HCT116 (cell line): ENCODE results near the gene MRAS. TPM values are rescaled to one million over a fixed set of nuclear protein-coding genes. Genes with fewer than 3 reads are reported as not detected.
A peak's percentile ranks its signal among the peaks of the same experiment; 100 is the strongest.

Source experiments
- ATAC-seq: fragments of 200-7000 bp; cut with Tn5 transposase; 2 replicates; pipeline ENCODE4 v1.9.1; 2020; ENCODE audit warnings: mild to moderate bottlenecking, moderate library complexity
- BruUV-seq: library from RNA; stranded (reverse); fragments of 400-500 nt; replicated peaks from 2 replicates; lab custom pipeline; 2021; lab: Mats Ljungman, UMichigan
- CTCF ChIA-PET: fragments of 300-600 bp; sonication (Branson Sonifier 250); formaldehyde crosslinking; loops from one replicate; lab custom pipeline; 2021; ENCODE audit warnings: antibody characterized with exemption; lab: Charles Lee
- POLR2A ChIA-PET: fragments of 300-600, 350-600 bp; sonication (Branson Sonifier 250); formaldehyde crosslinking; loops from one replicate; lab custom pipeline; 2021; ENCODE audit warnings: antibody characterized with exemption; lab: Charles Lee
- RAD21 ChIA-PET, 2 experiments: fragments of 300-600 bp; sonication (Branson Sonifier 250); formaldehyde crosslinking; loops; one replicate each; lab custom pipeline; 2023; ENCODE audit warnings: low total read pairs in 2 of 2; ENCODE audit not compliant: uncharacterized antibody in 2 of 2, unreplicated experiment in 2 of 2, low non-redundant PET in 1 of 2; lab: Charles Lee
- DNase-seq: peaks from one replicate; pipeline ENCODE4 v3.0.0-alpha.2; 2010; ENCODE audit warnings: low read depth, low spot score
- H2AFZ ChIP-seq: fragments of 200-600 bp; shearing (Covaris generic), sonication (generic); 2 replicates; pipeline ENCODE4 v1.6.1; 2017; ENCODE audit warnings: low read depth, mixed run types, mixed read lengths, antibody characterized with exemption, low read length; ENCODE audit not compliant: poor library complexity, severe bottlenecking
- H3K27ac ChIP-seq: 2 replicates; pipeline ENCODE4 v1.5.1; 2012; ENCODE audit warnings: low read depth, low read length
- H3K27me3 ChIP-seq: fragments of 200-600 bp; sonication (generic); 2 replicates; pipeline ENCODE4 v1.6.1; 2016; ENCODE audit warnings: mixed run types, low read length, mixed read lengths; ENCODE audit not compliant: insufficient read depth
- H3K36me3 ChIP-seq, 2 experiments: fragments of 200-500 bp in 1 of 2; fragments of 200-600 bp in 1 of 2; sonication (Bioruptor generic) in 1 of 2; sonication (generic) in 1 of 2; 2 replicates each; pipeline versions ENCODE4 v1.5.1 to v1.6.1; 2014 to 2016; ENCODE audit warnings: low read length in 2 of 2, inconsistent platforms in 1 of 2, mixed read lengths in 1 of 2, mixed run types in 1 of 2; ENCODE audit not compliant: insufficient read depth in 2 of 2, control insufficient read depth in 1 of 2
- H3K4me1 ChIP-seq, 2 experiments: fragments of 200-600 bp in 1 of 2; sonication (generic) in 1 of 2; 2 replicates each; pipeline versions ENCODE4 v1.5.1 to v1.6.1; 2012 to 2017; ENCODE audit warnings: low read length in 2 of 2, inconsistent platforms in 1 of 2, mild to moderate bottlenecking in 1 of 2, mixed read lengths in 1 of 2, mixed run types in 1 of 2, moderate library complexity in 1 of 2; ENCODE audit not compliant: insufficient read depth in 2 of 2, control insufficient read depth in 1 of 2
- H3K4me2 ChIP-seq: fragments of 200-600 bp; sonication (generic); 2 replicates; pipeline ENCODE4 v1.6.1; 2017; ENCODE audit warnings: mixed run types, low read length, mixed read lengths
- H3K4me3 ChIP-seq, 2 experiments: fragments of 200-600 bp in 1 of 2; sonication (generic) in 1 of 2; replicated peaks in 1 of 2; 2 replicates each; pipeline ENCODE4 v1.5.1; 2011 to 2016; ENCODE audit warnings: low read length in 2 of 2, control low read depth in 1 of 2, low read depth in 1 of 2, mild to moderate bottlenecking in 1 of 2, mixed read lengths in 1 of 2, mixed run types in 1 of 2
- H3K79me2 ChIP-seq: fragments of 200-600 bp; sonication (generic); 2 replicates; pipeline ENCODE4 v1.6.1; 2017; ENCODE audit warnings: mild to moderate bottlenecking, mixed run types, low read length, moderate library complexity, mixed read lengths; ENCODE audit not compliant: insufficient read depth
- H3K9ac ChIP-seq: fragments of 200-600 bp; sonication (generic); 2 replicates; pipeline ENCODE4 v1.6.1; 2016; ENCODE audit warnings: low read length, mixed read lengths
- H3K9me2 ChIP-seq: fragments of 200-600 bp; sonication (generic), shearing (Covaris generic); 2 replicates; pipeline ENCODE4 v1.6.1; 2017; ENCODE audit warnings: mixed run types, mild to moderate bottlenecking, moderate library complexity; ENCODE audit not compliant: insufficient read depth
- H3K9me3 ChIP-seq, 2 experiments: fragments of 200-500 bp in 1 of 2; fragments of 200-600 bp in 1 of 2; sonication (Bioruptor generic) in 1 of 2; sonication (generic) in 1 of 2; 2 replicates each; pipeline ENCODE4 v1.6.1; 2014 to 2017; ENCODE audit warnings: low read length in 2 of 2, mixed read lengths in 2 of 2, inconsistent platforms in 1 of 2, low read depth in 1 of 2, mild to moderate bottlenecking in 1 of 2, mixed run types in 1 of 2, moderate library complexity in 1 of 2; ENCODE audit not compliant: control insufficient read depth in 1 of 2, insufficient read depth in 1 of 2
- H4K20me1 ChIP-seq: fragments of 200-600 bp; sonication (generic), shearing (Covaris generic); 2 replicates; pipeline ENCODE4 v1.6.1; 2017; ENCODE audit warnings: mixed run types, mild to moderate bottlenecking, moderate library complexity; ENCODE audit not compliant: insufficient read depth
- CEBPB ChIP-seq: IDR thresholded peaks from 2 replicates; pipeline ENCODE4 v1.6.1; 2012; ENCODE audit warnings: low read depth
- CTCF ChIP-seq, 3 experiments: fragments of 200-600 bp in 1 of 3; sonication (generic) in 1 of 3; IDR thresholded peaks in 2 of 3; conservative IDR thresholded peaks in 1 of 3; 2 replicates each; pipeline ENCODE4 v1.5.1; 2012 to 2017; ENCODE audit warnings: low read depth in 2 of 3, low read length in 2 of 3, antibody characterized with exemption in 1 of 3, borderline replicate concordance in 1 of 3, control low read depth in 1 of 3, mild to moderate bottlenecking in 1 of 3, mixed read lengths in 1 of 3, mixed run types in 1 of 3, moderate library complexity in 1 of 3; ENCODE audit not compliant: insufficient read depth in 1 of 3
- ELF1 ChIP-seq: IDR thresholded peaks from 2 replicates; pipeline ENCODE4 v1.6.1; 2012; ENCODE audit warnings: low read depth, borderline replicate concordance
- EZH2 ChIP-seq: fragments of 200-600 bp; sonication (generic); IDR thresholded peaks from 2 replicates; pipeline ENCODE4 v1.6.1; 2017; ENCODE audit warnings: antibody characterized with exemption, mixed run types
- EZH2phosphoT487 ChIP-seq: fragments of 200-600 bp; IDR thresholded peaks from 2 replicates; pipeline ENCODE4 v1.6.1; 2018; ENCODE audit warnings: antibody characterized with exemption, borderline replicate concordance
- FOSL1 ChIP-seq: IDR thresholded peaks from 2 replicates; pipeline ENCODE4 v1.6.1; 2012; ENCODE audit warnings: low read depth
- RAD21 ChIP-seq: IDR thresholded peaks from 2 replicates; pipeline ENCODE4 v1.6.1; 2012; ENCODE audit warnings: low read depth, mild to moderate bottlenecking
- TCF7L2 ChIP-seq: IDR thresholded peaks from 2 replicates; pipeline ENCODE4 v1.7.0; 2011; ENCODE audit warnings: borderline replicate concordance, inconsistent platforms; ENCODE audit not compliant: insufficient read depth, insufficient read length; ENCODE audit errors: extremely low read depth
- YY1 ChIP-seq: IDR thresholded peaks from 2 replicates; pipeline ENCODE4 v1.6.1; 2011; ENCODE audit warnings: low read length, low read depth, moderate library complexity, mild to moderate bottlenecking; ENCODE audit not compliant: insufficient replicate concordance; ENCODE audit errors: extremely low read depth
- intact Hi-C: fragments of 100-400 bp; cut with micrococcal nuclease; formaldehyde crosslinking; loops from 2 replicates; pipeline ENCODE4 v1.10.0; 2022
- total RNA-seq: library from RNA; stranded (reverse); gene quantifications from one replicate; pipeline ENCODE4 v1.2.1, GENCODE V29; 2021; ENCODE audit not compliant: unreplicated experiment
- TF ChIP-seq, protein P1 (sequence below): IDR thresholded peaks from 2 replicates; pipeline ENCODE4 v1.6.1; 2012; ENCODE audit warnings: low read depth
- TF ChIP-seq, protein P2 (sequence below): IDR thresholded peaks from 2 replicates; pipeline ENCODE4 v1.6.1; 2012
- TF ChIP-seq, protein P3 (sequence below): IDR thresholded peaks from 2 replicates; pipeline ENCODE4 v1.6.1; 2012

The MRAS gene
- total RNA-seq, 1 experiment from 2014 or later, result 13.5 TPM

- RAD21 ChIA-PET, result no interaction called here
- Histone ChIP-seq H3K27ac (no peak overlapping the region), H3K27me3 (no peaks in the 10 kb centered on the region), H2AFZ (peak overlapping the region; percentile 71), H3K9ac (0 out of 2 replicates have a peak overlapping the region, but pooled peaks have one; percentile 2), H3K4me3 (peak overlapping the region in 1 of 2 experiments; percentile 6; a peak in 1 of 4 replicates), H3K9me3 (no peaks in the 10 kb centered on the region), H3K4me1 (peaks cover 14 to 18% of the 10 kb centered on the region in 2 experiments), H3K79me2 (no peaks in the 10 kb centered on the region), H3K4me2 (peak overlapping the region; percentile 60), H4K20me1 (no peaks in the 10 kb centered on the region), H3K36me3 (no peaks in the 10 kb centered on the region), H3K9me2 (no peaks in the 10 kb centered on the region)
- ATAC-seq, result peak; percentile 59
- TF ChIP-seq, protein P1, sequence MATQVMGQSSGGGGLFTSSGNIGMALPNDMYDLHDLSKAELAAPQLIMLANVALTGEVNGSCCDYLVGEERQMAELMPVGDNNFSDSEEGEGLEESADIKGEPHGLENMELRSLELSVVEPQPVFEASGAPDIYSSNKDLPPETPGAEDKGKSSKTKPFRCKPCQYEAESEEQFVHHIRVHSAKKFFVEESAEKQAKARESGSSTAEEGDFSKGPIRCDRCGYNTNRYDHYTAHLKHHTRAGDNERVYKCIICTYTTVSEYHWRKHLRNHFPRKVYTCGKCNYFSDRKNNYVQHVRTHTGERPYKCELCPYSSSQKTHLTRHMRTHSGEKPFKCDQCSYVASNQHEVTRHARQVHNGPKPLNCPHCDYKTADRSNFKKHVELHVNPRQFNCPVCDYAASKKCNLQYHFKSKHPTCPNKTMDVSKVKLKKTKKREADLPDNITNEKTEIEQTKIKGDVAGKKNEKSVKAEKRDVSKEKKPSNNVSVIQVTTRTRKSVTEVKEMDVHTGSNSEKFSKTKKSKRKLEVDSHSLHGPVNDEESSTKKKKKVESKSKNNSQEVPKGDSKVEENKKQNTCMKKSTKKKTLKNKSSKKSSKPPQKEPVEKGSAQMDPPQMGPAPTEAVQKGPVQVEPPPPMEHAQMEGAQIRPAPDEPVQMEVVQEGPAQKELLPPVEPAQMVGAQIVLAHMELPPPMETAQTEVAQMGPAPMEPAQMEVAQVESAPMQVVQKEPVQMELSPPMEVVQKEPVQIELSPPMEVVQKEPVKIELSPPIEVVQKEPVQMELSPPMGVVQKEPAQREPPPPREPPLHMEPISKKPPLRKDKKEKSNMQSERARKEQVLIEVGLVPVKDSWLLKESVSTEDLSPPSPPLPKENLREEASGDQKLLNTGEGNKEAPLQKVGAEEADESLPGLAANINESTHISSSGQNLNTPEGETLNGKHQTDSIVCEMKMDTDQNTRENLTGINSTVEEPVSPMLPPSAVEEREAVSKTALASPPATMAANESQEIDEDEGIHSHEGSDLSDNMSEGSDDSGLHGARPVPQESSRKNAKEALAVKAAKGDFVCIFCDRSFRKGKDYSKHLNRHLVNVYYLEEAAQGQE, result no peak
- TF ChIP-seq CTCF (IDR thresholded peaks at IDR 0.05 in 2 of 3, conservative IDR thresholded peaks at IDR 0.05 in 1 of 3; ENCODE audit: borderline replicate concordance in 1 of 3, insufficient read depth in 1 of 3, low read depth in 2 of 3, low read length in 2 of 3), result no peak
- TF ChIP-seq YY1, result no peak
- no peak for TF ChIP-seq RAD21
- no peak for TF ChIP-seq EZH2
- TF ChIP-seq TCF7L2, result no peak
- TF ChIP-seq, protein P2, sequence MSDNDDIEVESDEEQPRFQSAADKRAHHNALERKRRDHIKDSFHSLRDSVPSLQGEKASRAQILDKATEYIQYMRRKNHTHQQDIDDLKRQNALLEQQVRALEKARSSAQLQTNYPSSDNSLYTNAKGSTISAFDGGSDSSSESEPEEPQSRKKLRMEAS, result no peak
- no peak for TF ChIP-seq CEBPB
- TF ChIP-seq FOSL1, result no peak
- no peak for TF ChIP-seq ELF1
- TF ChIP-seq, protein P3, sequence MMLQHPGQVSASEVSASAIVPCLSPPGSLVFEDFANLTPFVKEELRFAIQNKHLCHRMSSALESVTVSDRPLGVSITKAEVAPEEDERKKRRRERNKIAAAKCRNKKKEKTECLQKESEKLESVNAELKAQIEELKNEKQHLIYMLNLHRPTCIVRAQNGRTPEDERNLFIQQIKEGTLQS, result no peak
- no peak for TF ChIP-seq EZH2phosphoT487
- DNase-seq, result no peak
- CTCF ChIA-PET, result interaction anchor here (1.0 to 1.5 kb wide), 4 partner anchors 24 to 482 kb away, joined by 3 to 4 read pairs (median 3); partner anchors contain the start of gene CEP70
- no TSS peak for BruUV-seq
- POLR2A ChIA-PET, result no interaction called here
- intact Hi-C loops, result no loop called here
These were observed 93.4 kb downstream of the MRAS start for GRCh38 chr3:138441742-138442141.
